K562 (cell line): ENCODE measurements around the gene EEF2. TPM values are rescaled to one million over a fixed set of nuclear protein-coding genes. Genes with fewer than 3 reads are reported as not detected.

Experiments
- COPS2 ChIP-seq: fragments of 450-650 bp; conservative IDR thresholded peaks from 2 replicates; pipeline ENCODE4 v1.6.1; 2016; ENCODE audit warnings: mild to moderate bottlenecking, moderate library complexity
- CSDE1 ChIP-seq, 2 experiments: fragments of 450-650 bp; IDR thresholded peaks; 2 replicates each; pipeline ENCODE4 v1.6.1; 2016; ENCODE audit warnings: mild to moderate bottlenecking in 1 of 2
- GATAD2A ChIP-seq: fragments of 450-650 bp; IDR thresholded peaks from 2 replicates; pipeline ENCODE4 v1.6.1; 2017
- HNRNPL ChIP-seq: fragments of 200-400 bp; formaldehyde crosslinking; IDR thresholded peaks from 2 replicates; pipeline ENCODE4 v1.6.1; 2017; ENCODE audit warnings: low read depth, mild to moderate bottlenecking, low read length
- HSF4 ChIP-seq: fragments of 250-450 bp; sonication (Bioruptor Pico); IDR thresholded peaks from 2 replicates; pipeline ENCODE4 v2.1.2; 2022; ENCODE audit warnings: mild to moderate bottlenecking, moderate library complexity, borderline replicate concordance
- MAFF ChIP-seq: IDR thresholded peaks from 2 replicates; pipeline ENCODE4 v1.6.1; 2012; ENCODE audit warnings: low read length, improper control_type of control experiment
- POLR2G ChIP-seq: fragments of 200-400 bp; formaldehyde crosslinking; IDR thresholded peaks from 2 replicates; pipeline ENCODE4 v1.6.1; 2017; ENCODE audit warnings: low read depth, mild to moderate bottlenecking, antibody characterized with exemption, low read length, moderate library complexity
- RBM15 ChIP-seq: fragments of 200-400 bp; formaldehyde crosslinking; IDR thresholded peaks from 2 replicates; pipeline ENCODE4 v1.6.1; 2018; ENCODE audit warnings: mild to moderate bottlenecking, low read length, moderate library complexity; ENCODE audit not compliant: insufficient read depth
- RFX1 ChIP-seq: fragments of 450-650 bp; IDR thresholded peaks from 2 replicates; pipeline ENCODE4 v1.6.1; 2016; ENCODE audit warnings: mild to moderate bottlenecking, moderate library complexity
- WHSC1 ChIP-seq: IDR thresholded peaks from one replicate; pipeline ENCODE4 v1.6.1; 2012; ENCODE audit warnings: low read length, control low read depth, inconsistent platforms
- polyA plus RNA-seq, 8 experiments: library from polyadenylated mRNA; depleted of rRNA in 4 of 8; stranded (reverse) in 5 of 8; unstranded in 3 of 8; fragments of >200 nt; fragmentation: Nextera tagmentation in 2 of 8; fragmentation: Illumina TruSeq in 1 of 8; extraction: Ambion mirVana in 2 of 8; extraction: Trizol in 1 of 8; gene quantifications; 2 replicates each; pipeline versions ENCODE4 v1.2.1 to v1.2.3, GENCODE V29; 2011 to 2014; ENCODE audit warnings: inconsistent platforms in 1 of 8, missing spikeins in 1 of 8
- total RNA-seq, 7 experiments: library from RNA; depleted of rRNA in 6 of 7; stranded (reverse); fragments of >200 nt in 6 of 7; fragmentation: Illumina TruSeq in 2 of 7; extraction: Trizol in 2 of 7; gene quantifications; 2 replicates each; pipeline versions ENCODE4 v1.2.1 to v1.2.3, GENCODE V29; 2011 to 2021; ENCODE audit warnings: low replicate concordance in 1 of 7
- TF ChIP-seq, protein P1 (sequence below), 2 experiments: fragments of 450-650 bp in 1 of 2; sonication (generic) in 1 of 2; formaldehyde crosslinking in 1 of 2; IDR thresholded peaks; 2 replicates each; pipeline versions ENCODE4 v1.7.1 to v1.9.0; 2016 to 2022; ENCODE audit warnings: inconsistent platforms in 1 of 2, mild to moderate bottlenecking in 1 of 2, missing genetic modification reagents in 1 of 2
- TF ChIP-seq, protein P2 (sequence below): fragments of 250-450 bp; sonication (Bioruptor Pico); IDR thresholded peaks from 2 replicates; pipeline ENCODE4 v1.5.0; 2021; ENCODE audit warnings: mild to moderate bottlenecking, moderate library complexity
- TF ChIP-seq, protein P3 (sequence below): fragments of 250-450 bp; sonication (Bioruptor Pico); IDR thresholded peaks from 2 replicates; pipeline ENCODE4 v1.5.1; 2021; ENCODE audit warnings: mild to moderate bottlenecking

Gene EEF2
- total and polyA plus RNA-seq, 9 of the 15 experiments (the other 6 are each of a cell fraction or from before 2014, with no cell fraction given), result 372 to 3,003 (median 1,453) TPM

DNA sequence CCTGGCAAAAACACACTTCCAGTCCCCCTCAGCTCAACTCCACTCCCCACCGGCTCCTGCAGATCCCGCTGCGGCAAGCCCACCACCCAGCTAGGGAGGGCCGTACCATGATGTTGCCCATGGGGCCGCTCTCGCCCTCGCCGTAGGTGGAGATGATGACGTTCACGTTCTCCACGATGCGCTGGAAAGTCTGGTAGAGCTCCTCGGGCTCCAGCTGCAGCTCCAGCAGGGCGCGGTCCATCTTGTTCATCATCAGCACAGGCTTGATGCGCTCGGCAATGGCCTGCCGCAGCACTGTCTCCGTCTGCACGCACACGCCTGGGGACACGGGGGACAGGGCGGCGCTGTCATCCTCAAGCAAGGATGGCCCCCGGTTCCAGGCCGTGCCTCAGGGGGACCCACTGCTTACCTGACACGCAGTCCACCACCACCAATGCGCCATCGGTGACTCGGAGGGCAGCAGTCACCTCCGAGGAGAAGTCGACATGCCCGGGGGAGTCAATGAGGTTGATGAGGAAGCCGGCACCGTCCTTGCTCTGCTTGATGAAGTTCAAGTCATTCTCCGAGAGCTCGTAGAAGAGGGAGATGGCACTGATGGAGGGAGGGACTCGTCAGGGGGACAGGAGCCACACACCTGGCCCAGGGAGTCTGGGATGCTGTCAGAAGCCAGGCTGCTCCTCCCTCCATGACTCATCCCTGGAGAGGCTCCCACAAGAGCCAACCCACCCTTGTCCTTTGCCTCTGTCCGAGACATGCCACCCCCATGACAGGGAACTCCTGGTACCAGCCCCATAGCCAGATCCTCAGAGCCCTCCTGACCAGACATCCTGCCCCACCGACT lies 2.3 kb downstream of the EEF2 start (continued):
- TF ChIP-seq, protein P1, sequence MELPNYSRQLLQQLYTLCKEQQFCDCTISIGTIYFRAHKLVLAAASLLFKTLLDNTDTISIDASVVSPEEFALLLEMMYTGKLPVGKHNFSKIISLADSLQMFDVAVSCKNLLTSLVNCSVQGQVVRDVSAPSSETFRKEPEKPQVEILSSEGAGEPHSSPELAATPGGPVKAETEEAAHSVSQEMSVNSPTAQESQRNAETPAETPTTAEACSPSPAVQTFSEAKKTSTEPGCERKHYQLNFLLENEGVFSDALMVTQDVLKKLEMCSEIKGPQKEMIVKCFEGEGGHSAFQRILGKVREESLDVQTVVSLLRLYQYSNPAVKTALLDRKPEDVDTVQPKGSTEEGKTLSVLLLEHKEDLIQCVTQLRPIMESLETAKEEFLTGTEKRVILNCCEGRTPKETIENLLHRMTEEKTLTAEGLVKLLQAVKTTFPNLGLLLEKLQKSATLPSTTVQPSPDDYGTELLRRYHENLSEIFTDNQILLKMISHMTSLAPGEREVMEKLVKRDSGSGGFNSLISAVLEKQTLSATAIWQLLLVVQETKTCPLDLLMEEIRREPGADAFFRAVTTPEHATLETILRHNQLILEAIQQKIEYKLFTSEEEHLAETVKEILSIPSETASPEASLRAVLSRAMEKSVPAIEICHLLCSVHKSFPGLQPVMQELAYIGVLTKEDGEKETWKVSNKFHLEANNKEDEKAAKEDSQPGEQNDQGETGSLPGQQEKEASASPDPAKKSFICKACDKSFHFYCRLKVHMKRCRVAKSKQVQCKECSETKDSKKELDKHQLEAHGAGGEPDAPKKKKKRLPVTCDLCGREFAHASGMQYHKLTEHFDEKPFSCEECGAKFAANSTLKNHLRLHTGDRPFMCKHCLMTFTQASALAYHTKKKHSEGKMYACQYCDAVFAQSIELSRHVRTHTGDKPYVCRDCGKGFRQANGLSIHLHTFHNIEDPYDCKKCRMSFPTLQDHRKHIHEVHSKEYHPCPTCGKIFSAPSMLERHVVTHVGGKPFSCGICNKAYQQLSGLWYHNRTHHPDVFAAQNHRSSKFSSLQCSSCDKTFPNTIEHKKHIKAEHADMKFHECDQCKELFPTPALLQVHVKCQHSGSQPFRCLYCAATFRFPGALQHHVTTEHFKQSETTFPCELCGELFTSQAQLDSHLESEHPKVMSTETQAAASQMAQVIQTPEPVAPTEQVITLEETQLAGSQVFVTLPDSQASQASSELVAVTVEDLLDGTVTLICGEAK (IDR thresholded peaks at IDR 0.05), result no peak
- TF ChIP-seq, protein P1 (CRISPR knock-in tag; IDR thresholded peaks at IDR 0.05), result no peak
- TF ChIP-seq COPS2 (no peak), MAFF (no peak), HSF4 (CRISPR knock-in tag) (no peak), POLR2G (peak; percentile 79), RBM15 (no peak), HNRNPL (no peak), WHSC1 (no peak), RFX1 (no peak), GATAD2A (no peak), CSDE1 (IDR thresholded peaks at IDR 0.05) (no peak)
- TF ChIP-seq, protein P2, sequence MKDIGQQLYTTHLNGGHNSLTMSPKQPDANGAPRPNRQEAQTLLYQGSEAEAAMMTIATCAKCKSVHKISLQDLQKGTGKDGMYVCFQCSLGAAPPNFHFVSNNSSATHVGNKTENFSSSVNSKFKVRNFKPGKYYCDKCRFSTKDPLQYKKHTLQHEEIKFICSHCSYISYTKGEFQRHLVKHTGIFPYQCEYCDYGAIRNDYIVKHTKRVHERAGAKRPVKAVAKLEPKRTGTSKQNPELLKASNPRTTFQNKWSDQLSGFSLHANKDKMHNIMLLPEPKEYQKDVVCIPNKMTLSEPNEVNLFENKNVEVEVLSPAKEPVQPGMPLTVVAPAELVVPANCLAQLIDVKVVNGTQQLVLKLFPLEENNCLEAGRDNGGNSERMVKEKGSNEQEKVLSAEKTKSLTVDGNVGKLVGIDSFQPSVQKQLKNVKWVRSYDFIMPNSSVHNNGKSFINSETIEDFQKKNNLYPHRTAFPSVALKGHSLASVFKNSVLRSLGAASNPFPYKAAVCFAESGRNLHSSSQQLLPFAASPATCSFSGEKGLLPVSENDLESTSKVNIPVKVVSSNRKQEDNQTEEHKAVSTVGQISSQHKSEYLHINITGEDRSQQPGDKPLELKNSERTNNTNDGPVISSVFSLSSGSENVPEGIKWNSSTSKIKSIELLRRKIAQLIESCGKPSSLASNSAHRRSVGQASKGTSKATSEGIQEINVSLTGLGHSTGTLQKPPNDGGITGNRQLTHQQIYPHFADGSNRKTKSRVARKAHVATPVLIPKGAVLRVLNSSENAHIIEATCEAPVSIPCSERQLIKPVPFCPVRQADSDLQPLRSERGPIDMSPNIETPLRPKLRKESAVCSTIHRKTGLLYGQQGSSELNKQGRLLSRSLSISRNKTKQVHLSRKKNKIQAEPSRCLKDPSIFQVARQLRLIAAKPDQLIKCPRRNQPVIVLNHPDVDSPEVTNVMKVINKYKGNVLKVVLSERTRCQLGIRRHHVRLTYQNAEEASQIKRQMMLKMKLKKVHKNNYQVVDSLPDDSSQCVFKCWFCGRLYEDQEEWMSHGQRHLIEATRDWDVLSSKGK (CRISPR knock-in tag), result no peak
- TF ChIP-seq, protein P3, sequence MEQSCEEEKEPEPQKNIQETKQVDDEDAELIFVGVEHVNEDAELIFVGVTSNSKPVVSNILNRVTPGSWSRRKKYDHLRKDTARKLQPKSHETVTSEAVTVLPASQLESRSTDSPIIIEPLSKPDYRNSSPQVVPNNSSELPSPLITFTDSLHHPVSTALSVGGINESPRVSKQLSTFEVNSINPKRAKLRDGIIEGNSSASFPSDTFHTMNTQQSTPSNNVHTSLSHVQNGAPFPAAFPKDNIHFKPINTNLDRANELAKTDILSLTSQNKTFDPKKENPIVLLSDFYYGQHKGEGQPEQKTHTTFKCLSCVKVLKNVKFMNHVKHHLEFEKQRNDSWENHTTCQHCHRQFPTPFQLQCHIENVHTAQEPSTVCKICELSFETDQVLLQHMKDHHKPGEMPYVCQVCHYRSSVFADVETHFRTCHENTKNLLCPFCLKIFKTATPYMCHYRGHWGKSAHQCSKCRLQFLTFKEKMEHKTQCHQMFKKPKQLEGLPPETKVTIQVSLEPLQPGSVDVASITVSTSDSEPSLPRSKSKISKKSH (CRISPR knock-in tag), result no peak
